Hepatocyte (in vitro differentiated cells): ENCODE data around the gene TCF7L2. TPM values are rescaled to one million over a fixed set of nuclear protein-coding genes. Genes with fewer than 3 reads are reported as not detected.

ENCODE experiments used
- DNase-seq: peaks from one replicate; pipeline ENCODE4 v3.0.0-alpha.2; 2016; ENCODE audit warnings: low spot score
- H2AFZ ChIP-seq: fragments of 200-600 bp; sonication (generic); 2 replicates; pipeline ENCODE4 v1.6.0; 2016; ENCODE audit warnings: antibody characterized with exemption, mild to moderate bottlenecking
- H3K27ac ChIP-seq: fragments of 200-600 bp; sonication (generic); 2 replicates; pipeline ENCODE4 v1.5.1; 2016; ENCODE audit warnings: mild to moderate bottlenecking
- H3K27me3 ChIP-seq: fragments of 200-600 bp; sonication (generic); 2 replicates; pipeline ENCODE4 v1.6.1; 2016
- H3K36me3 ChIP-seq: fragments of 200-600 bp; sonication (generic); replicated peaks from 2 replicates; pipeline ENCODE4 v1.5.1; 2016; ENCODE audit warnings: low read depth; ENCODE audit not compliant: insufficient read depth
- H3K4me1 ChIP-seq: fragments of 200-600 bp; sonication (generic); 2 replicates; pipeline ENCODE4 v1.5.1; 2016; ENCODE audit warnings: mild to moderate bottlenecking, moderate library complexity; ENCODE audit not compliant: insufficient read depth
- H3K4me2 ChIP-seq: fragments of 200-600 bp; sonication (generic); 2 replicates; pipeline ENCODE4 v1.6.0; 2016
- H3K4me3 ChIP-seq: fragments of 200-600 bp; sonication (generic); 2 replicates; pipeline ENCODE4 v1.5.1; 2016; ENCODE audit warnings: mild to moderate bottlenecking
- H3K79me2 ChIP-seq: fragments of 200-600 bp; sonication (generic); 2 replicates; pipeline ENCODE4 v1.6.0; 2017; ENCODE audit warnings: mild to moderate bottlenecking
- H3K9me2 ChIP-seq: fragments of 200-600 bp; sonication (generic); replicated peaks from 2 replicates; pipeline ENCODE4 v1.6.0; 2017; ENCODE audit warnings: mild to moderate bottlenecking; ENCODE audit not compliant: insufficient read depth
- H3K9me3 ChIP-seq: fragments of 200-600 bp; sonication (generic); 2 replicates; pipeline ENCODE4 v1.5.1; 2016; ENCODE audit warnings: low read depth, mild to moderate bottlenecking
- H4K20me1 ChIP-seq: fragments of 200-600 bp; sonication (generic); 2 replicates; pipeline ENCODE4 v1.6.0; 2016; ENCODE audit warnings: mild to moderate bottlenecking; ENCODE audit not compliant: insufficient read depth, poor library complexity, severe bottlenecking
- CTCF ChIP-seq: fragments of 200-600 bp; sonication (generic); IDR thresholded peaks from 2 replicates; pipeline ENCODE4 v1.5.1; 2016; ENCODE audit warnings: antibody characterized with exemption, mild to moderate bottlenecking; ENCODE audit not compliant: poor library complexity
- EZH2 ChIP-seq: fragments of 200-600 bp; sonication (generic); IDR thresholded peaks from 2 replicates; pipeline ENCODE4 v1.6.1; 2016; ENCODE audit warnings: antibody characterized with exemption, mild to moderate bottlenecking, borderline replicate concordance
- EZH2phosphoT487 ChIP-seq: fragments of 200-600 bp; sonication (generic); IDR thresholded peaks from one replicate; pipeline ENCODE4 v1.6.1; 2018; ENCODE audit warnings: antibody characterized with exemption, mild to moderate bottlenecking, low read depth, moderate library complexity; ENCODE audit not compliant: unreplicated experiment, severe bottlenecking
- WGBS: methylation state at CpG from one replicate; pipeline ENCODE4 v1.1.6; 2016; ENCODE audit warnings: low lambda C conversion rate; ENCODE audit errors: missing lambda C conversion rate; 5-methylcytosine and 5-hydroxymethylcytosine counted together
- polyA plus RNA-seq: library from polyadenylated mRNA; unstranded; fragments of >200 nt; fragmentation: Nextera tagmentation; extraction: Ambion mirVana; gene quantifications from 2 replicates; pipeline ENCODE4 v1.2.1, GENCODE V29; 2016
- total RNA-seq: library from RNA; depleted of rRNA; stranded (reverse); fragments of >200 nt; gene quantifications from 2 replicates; pipeline ENCODE4 v1.2.3, GENCODE V29; 2014

TCF7L2 gene
- total and polyA plus RNA-seq, 2 experiments from 2014 or later = 14.8 to 28.8 TPM

GRCh38 chr10:113214331-113214730 lies 264.3 kb downstream of the TCF7L2 start:
- no peak overlapping the region for H2AFZ ChIP-seq
- no peak for TF ChIP-seq EZH2
- no peak for TF ChIP-seq EZH2phosphoT487
- no peak for TF ChIP-seq CTCF
- no peaks in the 10 kb centered on the region for H3K9me2 ChIP-seq
- no peaks in the 10 kb centered on the region for H3K4me1 ChIP-seq
- WGBS = 79% methylated on average over 4 of the region's 4 CpGs
- no peaks in the 10 kb centered on the region for H3K9me3 ChIP-seq
- H3K36me3 ChIP-seq = no peaks in the 10 kb centered on the region
- no peaks in the 10 kb centered on the region for H3K27me3 ChIP-seq
- H4K20me1 ChIP-seq = no peaks in the 10 kb centered on the region
- no peak overlapping the region for H3K4me3 ChIP-seq
- no peak overlapping the region for H3K27ac ChIP-seq
- H3K4me2 ChIP-seq = no peak overlapping the region
- no peaks in the 10 kb centered on the region for H3K79me2 ChIP-seq
- DNase-seq = no peak

- H3K9me3 ChIP-seq = no peaks in the 10 kb centered on the region
- H3K4me2 ChIP-seq = no peak overlapping the region
- H3K36me3 ChIP-seq = no peaks in the 10 kb centered on the region
- no peaks in the 10 kb centered on the region for H3K79me2 ChIP-seq
- H4K20me1 ChIP-seq = no peaks in the 10 kb centered on the region
- H3K4me1 ChIP-seq = no peaks in the 10 kb centered on the region
- H3K4me3 ChIP-seq = no peak overlapping the region
- TF ChIP-seq EZH2 = no peak
- TF ChIP-seq CTCF = peak; percentile 24
- no peaks in the 10 kb centered on the region for H3K27me3 ChIP-seq
- H3K27ac ChIP-seq = no peak overlapping the region
- no peak overlapping the region for H2AFZ ChIP-seq
- WGBS = 50% methylated on average over 3 of the region's 3 CpGs
- H3K9me2 ChIP-seq = no peaks in the 10 kb centered on the region
- no peak for DNase-seq
Measured at GRCh38 chr10:113216102-113216501, 266.1 kb downstream of the TCF7L2 start.
